ENCODE measurements around the gene SRPX.

Gene SRPX

DNA sequence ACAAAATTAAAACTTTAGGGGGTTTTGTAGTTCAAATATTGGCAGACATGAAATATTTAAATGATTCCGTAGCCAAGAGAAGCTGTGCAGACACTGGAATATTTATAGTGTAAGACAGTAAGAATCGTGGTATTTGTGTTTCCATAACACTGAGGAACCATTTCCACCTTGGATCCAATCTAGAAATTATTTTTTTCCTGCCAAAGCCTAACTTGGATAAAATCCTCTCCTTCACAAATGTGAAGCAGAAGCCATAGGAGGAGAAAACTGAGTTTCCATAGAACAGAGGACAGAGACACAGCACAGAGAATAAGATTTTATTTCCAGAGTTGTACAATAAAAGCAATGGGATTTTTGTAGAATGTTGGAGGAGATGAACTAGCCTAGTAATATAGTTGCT, 19.9 kb upstream of the SRPX start:
- Histone ChIP-seq H3K79me2 (ENCODE audit: insufficient read depth, low read length) (no peaks in the 10 kb centered on the region), H3K9me3 (ENCODE audit: insufficient read depth, low read length) (no peaks in the 10 kb centered on the region), H3K27ac (ENCODE audit: low read depth, low read length) (no peak overlapping the region), H3K36me3 (ENCODE audit: low read length) (no peaks in the 10 kb centered on the region), H3K27me3 (ENCODE audit: low read length) (no peaks in the 10 kb centered on the region), H3K9me2 (replicated peaks; ENCODE audit: insufficient read depth, low read length) (no peaks in the 10 kb centered on the region), H2AFZ (ENCODE audit: low read depth, low read length, severe bottlenecking) (no peak overlapping the region), H3K4me3 (ENCODE audit: insufficient read depth, low read length, poor library complexity, severe bottlenecking) (no peak overlapping the region), H3K9ac (ENCODE audit: low read length) (no peak overlapping the region), H3F3A (ENCODE audit: insufficient read depth) (no peaks in the 10 kb centered on the region), H3K4me2 (ENCODE audit: low read depth, low read length, poor library complexity, severe bottlenecking) (no peak overlapping the region), H4K20me1 (ENCODE audit: low read depth, low read length) (no peaks in the 10 kb centered on the region)
- TF ChIP-seq, protein P1, sequence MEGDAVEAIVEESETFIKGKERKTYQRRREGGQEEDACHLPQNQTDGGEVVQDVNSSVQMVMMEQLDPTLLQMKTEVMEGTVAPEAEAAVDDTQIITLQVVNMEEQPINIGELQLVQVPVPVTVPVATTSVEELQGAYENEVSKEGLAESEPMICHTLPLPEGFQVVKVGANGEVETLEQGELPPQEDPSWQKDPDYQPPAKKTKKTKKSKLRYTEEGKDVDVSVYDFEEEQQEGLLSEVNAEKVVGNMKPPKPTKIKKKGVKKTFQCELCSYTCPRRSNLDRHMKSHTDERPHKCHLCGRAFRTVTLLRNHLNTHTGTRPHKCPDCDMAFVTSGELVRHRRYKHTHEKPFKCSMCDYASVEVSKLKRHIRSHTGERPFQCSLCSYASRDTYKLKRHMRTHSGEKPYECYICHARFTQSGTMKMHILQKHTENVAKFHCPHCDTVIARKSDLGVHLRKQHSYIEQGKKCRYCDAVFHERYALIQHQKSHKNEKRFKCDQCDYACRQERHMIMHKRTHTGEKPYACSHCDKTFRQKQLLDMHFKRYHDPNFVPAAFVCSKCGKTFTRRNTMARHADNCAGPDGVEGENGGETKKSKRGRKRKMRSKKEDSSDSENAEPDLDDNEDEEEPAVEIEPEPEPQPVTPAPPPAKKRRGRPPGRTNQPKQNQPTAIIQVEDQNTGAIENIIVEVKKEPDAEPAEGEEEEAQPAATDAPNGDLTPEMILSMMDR (IDR thresholded peaks at IDR 0.05; ENCODE audit: insufficient read depth, low read length, poor library complexity, severe bottlenecking) = no peak
- no peak for TF ChIP-seq EZH2phosphoT487 (conservative IDR thresholded peaks at IDR 0.05; ENCODE audit: low read length)

DNA sequence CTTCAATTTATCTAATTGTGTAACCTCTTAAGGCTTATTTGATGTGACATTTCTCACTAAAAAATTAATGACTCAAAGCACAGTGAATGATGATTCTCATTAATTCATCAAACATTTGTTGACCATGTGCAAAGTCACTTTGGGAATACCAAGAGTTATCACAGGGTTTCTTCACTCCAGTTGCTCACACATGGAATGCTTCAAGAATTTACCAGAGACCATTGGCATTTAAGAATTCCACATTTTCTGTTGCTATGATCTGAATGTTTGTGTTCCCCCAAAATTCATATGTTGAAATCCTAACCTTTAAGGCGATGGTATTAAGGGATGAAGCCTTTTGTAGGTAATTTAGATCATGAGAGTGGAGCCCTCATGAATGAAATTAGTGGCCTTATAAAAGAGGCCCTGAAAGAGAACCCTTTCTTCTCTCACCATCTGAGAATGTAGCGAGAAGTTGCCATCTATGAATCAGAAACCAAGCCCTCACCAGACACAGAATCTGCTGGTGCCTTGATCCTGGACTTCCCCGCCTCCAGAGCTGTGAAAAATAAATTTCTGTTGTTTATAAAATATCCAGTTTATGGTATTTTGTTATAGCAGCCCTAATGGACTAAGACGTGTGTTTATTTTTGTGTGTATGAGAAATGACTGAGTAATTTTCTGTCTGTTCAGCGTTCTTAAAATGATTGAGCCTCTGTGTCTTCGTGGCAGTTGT, 16.4 kb upstream of the SRPX start:
- no peaks in the 10 kb centered on the region for H3F3A ChIP-seq (ENCODE audit: insufficient read depth)
- H3K27me3 ChIP-seq (ENCODE audit: low read length) = no peaks in the 10 kb centered on the region
- H4K20me1 ChIP-seq (ENCODE audit: low read depth, low read length) = no peaks in the 10 kb centered on the region
- no peaks in the 10 kb centered on the region for H3K79me2 ChIP-seq (ENCODE audit: insufficient read depth, low read length)
- TF ChIP-seq EZH2phosphoT487 (conservative IDR thresholded peaks at IDR 0.05; ENCODE audit: low read length) = no peak
- TF ChIP-seq, protein P1 (IDR thresholded peaks at IDR 0.05; ENCODE audit: insufficient read depth, low read length, poor library complexity, severe bottlenecking) = no peak
- no peak overlapping the region for H3K27ac ChIP-seq (ENCODE audit: low read depth, low read length)
- H3K4me3 ChIP-seq (ENCODE audit: insufficient read depth, low read length, poor library complexity, severe bottlenecking) = no peak overlapping the region
- H3K9me3 ChIP-seq (ENCODE audit: insufficient read depth, low read length) = no peaks in the 10 kb centered on the region
- no peak overlapping the region for H3K9ac ChIP-seq (ENCODE audit: low read length)
- no peak overlapping the region for H3K4me2 ChIP-seq (ENCODE audit: low read depth, low read length, poor library complexity, severe bottlenecking)
- H2AFZ ChIP-seq (ENCODE audit: low read depth, low read length, severe bottlenecking) = no peak overlapping the region
- no peaks in the 10 kb centered on the region for H3K9me2 ChIP-seq (replicated peaks; ENCODE audit: insufficient read depth, low read length)
- no peaks in the 10 kb centered on the region for H3K36me3 ChIP-seq (ENCODE audit: low read length)

DNA sequence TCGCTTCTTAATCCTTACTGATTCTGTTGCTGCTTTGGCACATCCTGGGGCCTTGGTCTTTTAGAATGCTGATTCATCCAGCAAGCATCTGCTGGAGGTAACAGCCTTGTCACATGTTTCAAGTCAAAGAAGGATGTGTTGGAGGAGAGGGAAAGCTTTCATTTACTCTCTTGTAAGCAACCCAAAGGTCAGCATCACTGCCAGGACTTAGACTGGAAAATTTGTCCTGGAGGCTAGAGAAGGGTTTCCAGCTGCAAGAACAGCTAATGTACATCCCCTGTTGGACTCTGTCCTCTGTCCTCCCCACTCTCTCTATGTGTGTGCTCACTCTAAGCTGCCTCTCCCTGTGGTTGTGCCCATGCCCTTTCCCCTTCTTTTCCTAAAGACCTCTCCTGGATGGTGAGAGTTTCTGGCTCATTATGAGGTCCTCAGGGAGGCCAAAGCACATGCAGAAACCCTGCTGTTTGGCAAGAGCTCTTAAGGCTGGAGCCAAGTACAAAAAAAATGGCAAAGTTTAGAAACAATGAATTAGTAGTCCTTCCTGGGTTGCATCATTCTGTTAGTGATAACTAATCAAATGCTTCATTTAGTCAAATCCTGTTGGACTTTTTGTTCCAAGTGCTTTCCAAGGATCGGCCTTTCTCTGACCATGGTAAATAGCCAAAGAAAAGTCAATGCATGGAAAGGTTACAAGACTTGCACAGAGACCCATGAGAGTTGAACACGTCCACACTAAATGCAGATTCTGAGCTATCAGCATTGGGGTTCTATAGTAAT, 13.4 kb upstream of the SRPX start:
- no peak overlapping the region for H2AFZ ChIP-seq (ENCODE audit: low read depth, low read length, severe bottlenecking)
- no peak for TF ChIP-seq EZH2phosphoT487 (conservative IDR thresholded peaks at IDR 0.05; ENCODE audit: low read length)
- TF ChIP-seq, protein P1 (IDR thresholded peaks at IDR 0.05; ENCODE audit: insufficient read depth, low read length, poor library complexity, severe bottlenecking) = no peak
- no peak overlapping the region for H3K4me3 ChIP-seq (ENCODE audit: insufficient read depth, low read length, poor library complexity, severe bottlenecking)
- no peaks in the 10 kb centered on the region for H3K27me3 ChIP-seq (ENCODE audit: low read length)
- H3K4me2 ChIP-seq (ENCODE audit: low read depth, low read length, poor library complexity, severe bottlenecking) = no peak overlapping the region
- no peaks in the 10 kb centered on the region for H3K9me2 ChIP-seq (replicated peaks; ENCODE audit: insufficient read depth, low read length)
- H3K27ac ChIP-seq (ENCODE audit: low read depth, low read length) = no peak overlapping the region
- H3K36me3 ChIP-seq (ENCODE audit: low read length) = no peaks in the 10 kb centered on the region
- H4K20me1 ChIP-seq (ENCODE audit: low read depth, low read length) = no peaks in the 10 kb centered on the region
- no peaks in the 10 kb centered on the region for H3K9me3 ChIP-seq (ENCODE audit: insufficient read depth, low read length)
- H3K79me2 ChIP-seq (ENCODE audit: insufficient read depth, low read length) = no peaks in the 10 kb centered on the region
- H3K9ac ChIP-seq (ENCODE audit: low read length) = no peak overlapping the region
- H3F3A ChIP-seq (ENCODE audit: insufficient read depth) = no peaks in the 10 kb centered on the region
